PC-3 (cell line): Measurements from ENCODE around the gene DIPK1C. TPM values are rescaled to one million over a fixed set of nuclear protein-coding genes. Genes with fewer than 3 reads are reported as not detected.
A peak's percentile ranks its signal among the peaks of the same experiment; 100 is the strongest.

ENCODE experiments used
- ATAC-seq: fragments of 200-7000 bp; cut with Tn5 transposase; 2 replicates; pipeline ENCODE4 v1.9.1; 2020; ENCODE audit warnings: mild to moderate bottlenecking, moderate library complexity
- BruUV-seq: library from RNA; stranded (reverse); fragments of 400-500 nt; replicated peaks from 2 replicates; lab custom pipeline; 2021; lab: Mats Ljungman, UMichigan
- CTCF ChIA-PET: fragments of 300-600 bp; sonication (Branson Sonifier 250); formaldehyde crosslinking; loops from one replicate; lab custom pipeline; 2022; ENCODE audit warnings: antibody characterized with exemption; lab: Charles Lee
- POLR2A ChIA-PET: fragments of 300-600 bp; sonication (Branson Sonifier 250); formaldehyde crosslinking; loops from one replicate; lab custom pipeline; 2022; ENCODE audit warnings: antibody characterized with exemption; ENCODE audit not compliant: unreplicated experiment; lab: Charles Lee
- DNase-seq: peaks from one replicate; pipeline ENCODE4 v3.0.0-alpha.2; 2015
- H2AFZ ChIP-seq: fragments of 300-600 bp; sonication (generic); 2 replicates; pipeline ENCODE4 v1.6.0; 2016; ENCODE audit warnings: antibody characterized with exemption, low read length
- H3F3A ChIP-seq: fragments of 300-600 bp; sonication (generic); one replicate; pipeline ENCODE4 v1.6.0; 2017; ENCODE audit warnings: antibody characterized with exemption, low read length, control low read depth, mild to moderate bottlenecking; ENCODE audit not compliant: unreplicated experiment
- H3K27ac ChIP-seq: fragments of 300-600 bp; sonication (generic); 2 replicates; pipeline ENCODE4 v1.5.1; 2016; ENCODE audit warnings: mild to moderate bottlenecking, low read length
- H3K27me3 ChIP-seq: fragments of 300-600 bp; sonication (generic); 2 replicates; pipeline ENCODE4 v1.6.1; 2016; ENCODE audit warnings: low read length, mixed read lengths
- H3K36me3 ChIP-seq: fragments of 300-600 bp; sonication (generic); 2 replicates; pipeline ENCODE4 v1.6.1; 2016; ENCODE audit warnings: low read depth, mixed run types, low read length, mixed read lengths
- H3K4me1 ChIP-seq: fragments of 300-600 bp; sonication (generic); 2 replicates; pipeline ENCODE4 v1.5.1; 2016; ENCODE audit warnings: low read length; ENCODE audit not compliant: insufficient read depth
- H3K4me2 ChIP-seq: fragments of 300-600 bp; sonication (generic); 2 replicates; pipeline ENCODE4 v1.6.0; 2016; ENCODE audit warnings: low read length
- H3K4me3 ChIP-seq: fragments of 300-600 bp; sonication (generic); 2 replicates; pipeline ENCODE4 v1.5.1; 2016; ENCODE audit warnings: mild to moderate bottlenecking, low read length, mixed read lengths
- H3K79me2 ChIP-seq: fragments of 300-600 bp; sonication (generic); 2 replicates; pipeline ENCODE4 v1.6.1; 2017; ENCODE audit warnings: low read length, mixed read lengths
- H3K9ac ChIP-seq: fragments of 300-600 bp; sonication (generic); 2 replicates; pipeline ENCODE4 v1.6.0; 2016; ENCODE audit warnings: mild to moderate bottlenecking, low read length
- H3K9me2 ChIP-seq: fragments of 300-600 bp; sonication (generic); replicated peaks from 2 replicates; pipeline ENCODE4 v1.6.1; 2016; ENCODE audit warnings: mixed run types, low read length, mixed read lengths
- H3K9me3 ChIP-seq: fragments of 300-600 bp; sonication (generic); 2 replicates; pipeline ENCODE4 v1.6.1; 2016; ENCODE audit warnings: low read length, mixed read lengths
- H4K20me1 ChIP-seq: fragments of 300-600 bp; sonication (generic); 2 replicates; pipeline ENCODE4 v1.6.1; 2016; ENCODE audit warnings: low read length, mixed read lengths
- EZH2 ChIP-seq: fragments of 300-600 bp; sonication (generic); IDR thresholded peaks from one replicate; pipeline ENCODE4 v1.6.1; 2017; ENCODE audit warnings: antibody characterized with exemption, mild to moderate bottlenecking, low read length; ENCODE audit not compliant: unreplicated experiment
- EZH2phosphoT487 ChIP-seq: fragments of 300-600 bp; sonication (generic); IDR thresholded peaks from 2 replicates; pipeline ENCODE4 v1.6.1; 2018; ENCODE audit warnings: mild to moderate bottlenecking, antibody characterized with exemption, low read length, borderline replicate concordance
- intact Hi-C: fragments of 100-400 bp; cut with micrococcal nuclease; formaldehyde crosslinking; loops from 2 replicates; pipeline ENCODE4 v1.9.0; 2023
- total RNA-seq: library from RNA; depleted of rRNA; stranded (reverse); fragments of >200 nt; gene quantifications from 2 replicates; pipeline ENCODE4 v1.2.3, GENCODE V29; 2014
- TF ChIP-seq, protein P1 (sequence below): fragments of 300-600 bp; sonication (generic); conservative IDR thresholded peaks from 2 replicates; pipeline ENCODE4 v1.5.1; 2017; ENCODE audit warnings: antibody characterized with exemption, low read depth, mild to moderate bottlenecking, low read length

DIPK1C gene
- total RNA-seq, 1 experiment from 2014 or later = not detected

DNA sequence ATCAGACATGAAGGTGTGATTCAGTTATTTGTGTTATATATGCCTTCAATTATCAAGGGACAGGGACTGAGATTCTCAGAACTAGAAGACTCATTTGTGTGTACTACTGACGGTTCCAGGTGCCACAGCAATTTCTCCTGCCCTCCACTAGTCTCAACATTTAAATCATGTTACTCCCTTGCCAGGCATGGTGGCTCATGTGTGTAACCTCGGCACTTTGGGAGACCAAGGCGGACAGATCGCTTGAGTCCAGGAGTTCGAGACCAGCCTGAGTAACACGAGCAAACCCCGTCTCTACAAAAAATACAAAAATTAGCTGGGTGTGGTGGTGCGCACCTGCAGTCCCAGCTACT lies 40.2 kb upstream of the DIPK1C start:
- Histone ChIP-seq H3K9me3 (no peaks in the 10 kb centered on the region), H3K79me2 (peaks cover 39% of the 10 kb centered on the region), H4K20me1 (no peaks in the 10 kb centered on the region), H3K4me1 (peaks cover 34% of the 10 kb centered on the region), H3K27ac (no peak overlapping the region), H3K4me3 (peak overlapping the region; percentile 78), H2AFZ (no peak overlapping the region), H3K27me3 (no peaks in the 10 kb centered on the region), H3K9ac (peak overlapping the region; percentile 96), H3K36me3 (peaks cover 9% of the 10 kb centered on the region; the same call in 1 of the 2 replicates), H3K4me2 (peak overlapping the region; percentile 95), H3K9me2 (no peaks in the 10 kb centered on the region), H3F3A (no peaks in the 10 kb centered on the region)
- no peak for ATAC-seq
- TSS peak; percentile 33 for BruUV-seq
- TF ChIP-seq EZH2 = no peak
- intact Hi-C loops = loop anchor here (5.0 to 10.0 kb wide), 2 partner anchors 62 to 300 kb away; no protein-coding TSS in a partner anchor
- CTCF ChIA-PET = no interaction called here
- no peak for DNase-seq
- POLR2A ChIA-PET = no interaction called here

DNA sequence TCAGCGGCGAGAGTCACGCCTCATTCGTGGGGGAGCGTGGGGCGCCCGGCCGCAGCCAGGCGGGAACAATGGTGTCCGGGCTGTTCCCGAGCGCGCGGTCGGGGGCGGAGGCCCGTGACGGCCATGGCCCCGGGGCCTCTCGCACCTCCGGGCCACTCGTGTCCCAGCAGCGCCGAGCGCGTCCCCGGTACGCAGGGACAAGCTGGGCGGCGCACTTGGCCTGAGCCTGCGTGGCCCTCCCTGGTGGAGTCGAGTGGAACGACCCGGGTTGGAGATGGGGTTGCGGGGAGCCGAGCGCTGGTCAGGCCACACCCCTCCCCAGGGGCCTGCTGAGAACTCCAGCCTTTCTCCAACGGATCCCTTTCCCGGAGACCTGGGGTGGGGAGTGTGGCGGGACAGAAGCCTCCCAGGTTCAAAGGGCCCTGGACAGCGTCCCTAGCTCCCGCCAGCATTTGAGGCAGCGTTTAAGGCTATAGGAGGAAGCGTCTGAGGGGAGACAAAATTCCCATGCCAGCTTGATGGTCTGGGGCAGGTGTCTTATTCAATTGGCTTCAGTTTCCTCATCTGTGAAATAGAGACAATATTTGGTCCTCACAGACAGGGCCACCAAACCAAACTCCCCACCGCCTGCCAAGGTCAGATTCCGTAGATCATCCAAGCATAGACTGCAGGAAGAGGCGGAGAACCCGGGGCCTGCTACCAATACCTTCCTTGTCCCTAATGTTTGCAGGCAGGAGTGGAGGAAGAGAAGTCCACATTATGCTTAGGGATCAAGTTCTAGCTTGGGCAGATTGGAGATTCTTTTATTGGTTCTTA lies 39.6 kb upstream of the DIPK1C start:
- no peaks in the 10 kb centered on the region for H3K9me2 ChIP-seq
- peak overlapping the region; percentile 96 for H3K9ac ChIP-seq
- peaks cover 5% of the 10 kb centered on the region; the same call in 1 of the 2 replicates for H3K36me3 ChIP-seq
- DNase-seq = peak; percentile 39
- BruUV-seq = no TSS peak
- intact Hi-C loops = loop anchor here (5.0 to 10.0 kb wide), 2 partner anchors 62 to 299 kb away; no protein-coding TSS in a partner anchor
- no peaks in the 10 kb centered on the region for H4K20me1 ChIP-seq
- H2AFZ ChIP-seq = peak overlapping the region; percentile 89
- H3K27ac ChIP-seq = peak overlapping the region; percentile 62
- peaks cover 34% of the 10 kb centered on the region for H3K4me1 ChIP-seq
- peak; percentile 53 for ATAC-seq
- ChIA-PET POLR2A (no interaction called here), CTCF (interaction anchor here (1.0 to 1.8 kb wide), 4 partner anchors 16 to 154 kb away, joined by 4 to 7 read pairs (median 6); no protein-coding TSS in a partner anchor)
- peak overlapping the region; percentile 78 for H3K4me3 ChIP-seq
- no peaks in the 10 kb centered on the region for H3K9me3 ChIP-seq
- H3F3A ChIP-seq = no peaks in the 10 kb centered on the region
- H3K27me3 ChIP-seq = no peaks in the 10 kb centered on the region
- peak overlapping the region; percentile 95 for H3K4me2 ChIP-seq
- H3K79me2 ChIP-seq = peaks cover 39% of the 10 kb centered on the region
- TF ChIP-seq, protein P1, sequence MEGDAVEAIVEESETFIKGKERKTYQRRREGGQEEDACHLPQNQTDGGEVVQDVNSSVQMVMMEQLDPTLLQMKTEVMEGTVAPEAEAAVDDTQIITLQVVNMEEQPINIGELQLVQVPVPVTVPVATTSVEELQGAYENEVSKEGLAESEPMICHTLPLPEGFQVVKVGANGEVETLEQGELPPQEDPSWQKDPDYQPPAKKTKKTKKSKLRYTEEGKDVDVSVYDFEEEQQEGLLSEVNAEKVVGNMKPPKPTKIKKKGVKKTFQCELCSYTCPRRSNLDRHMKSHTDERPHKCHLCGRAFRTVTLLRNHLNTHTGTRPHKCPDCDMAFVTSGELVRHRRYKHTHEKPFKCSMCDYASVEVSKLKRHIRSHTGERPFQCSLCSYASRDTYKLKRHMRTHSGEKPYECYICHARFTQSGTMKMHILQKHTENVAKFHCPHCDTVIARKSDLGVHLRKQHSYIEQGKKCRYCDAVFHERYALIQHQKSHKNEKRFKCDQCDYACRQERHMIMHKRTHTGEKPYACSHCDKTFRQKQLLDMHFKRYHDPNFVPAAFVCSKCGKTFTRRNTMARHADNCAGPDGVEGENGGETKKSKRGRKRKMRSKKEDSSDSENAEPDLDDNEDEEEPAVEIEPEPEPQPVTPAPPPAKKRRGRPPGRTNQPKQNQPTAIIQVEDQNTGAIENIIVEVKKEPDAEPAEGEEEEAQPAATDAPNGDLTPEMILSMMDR = no peak
- TF ChIP-seq EZH2phosphoT487 (no peak), EZH2 (no peak)

DNA sequence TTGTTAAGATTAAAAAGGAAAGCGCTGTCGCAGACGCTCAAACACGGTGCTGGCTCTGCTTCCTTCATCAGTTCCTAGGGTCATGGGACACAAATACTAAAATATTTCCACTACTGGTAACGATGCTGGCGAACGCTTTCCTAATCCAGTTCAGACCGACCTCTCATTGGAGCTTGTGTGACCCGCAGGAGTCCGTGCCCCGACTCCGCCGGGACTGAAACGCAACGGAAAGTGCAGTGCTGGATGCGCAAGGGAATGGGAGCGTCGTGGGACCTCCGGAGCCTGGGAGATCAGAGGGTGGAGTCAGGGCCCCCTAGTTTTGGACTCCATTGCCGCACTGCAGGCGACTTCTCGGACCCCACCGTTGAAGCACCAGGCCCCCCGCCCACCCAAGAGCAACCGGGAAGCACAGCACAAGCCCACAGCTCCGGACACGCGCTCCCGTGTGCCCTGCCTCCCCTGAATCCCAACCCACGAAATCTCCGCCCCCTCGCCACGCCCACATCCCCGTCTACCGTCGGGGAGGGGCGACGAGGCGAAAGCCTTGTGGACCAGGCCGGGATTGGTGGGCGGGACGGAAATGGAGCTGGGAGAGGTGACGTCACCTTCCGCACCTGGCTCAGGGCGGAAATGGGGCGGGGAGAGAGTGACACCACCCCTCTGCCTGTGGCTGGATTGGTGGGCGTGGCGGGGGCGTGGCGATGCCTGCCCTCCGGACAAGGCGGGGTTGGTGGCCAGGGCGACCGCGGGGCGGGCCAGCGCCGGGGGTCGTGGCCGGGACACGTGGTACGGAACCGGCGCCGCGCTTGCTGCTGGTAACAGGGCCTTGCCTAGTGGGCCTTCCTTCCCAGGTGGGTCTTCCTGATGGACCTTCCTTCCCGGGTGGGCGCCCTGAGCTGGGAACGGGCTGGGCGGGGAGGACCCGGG lies 38.7 kb upstream of the DIPK1C start, which contains the start of gene CNDP2:
Gene CNDP2 (plus strand): TSS at position 783 of the 927 bp plus-strand sequence. CDS start 3,611 bp downstream, outside the sequence.
- H3K27ac ChIP-seq = peak within 1 kb of the TSS; percentile 62
- no peaks in the 10 kb centered on the region for H4K20me1 ChIP-seq
- ChIA-PET CTCF (interaction anchor here (0.6 to 1.8 kb wide), 6 partner anchors 17 to 416 kb away, joined by 3 to 7 read pairs (median 5); no protein-coding TSS in a partner anchor), POLR2A (interaction anchor here (0.7 kb wide), 1 partner anchor 33 kb away, joined by 3 read pairs; no protein-coding TSS in a partner anchor)
- no peaks in the 10 kb centered on the region for H3K27me3 ChIP-seq
- H3K79me2 ChIP-seq = peaks cover 39% of the 10 kb centered on the region
- intact Hi-C loops = loop anchor here (5.0 to 10.0 kb wide), 2 partner anchors 61 to 299 kb away; no protein-coding TSS in a partner anchor
- DNase-seq = peak; percentile 99
- TF ChIP-seq EZH2phosphoT487 (no peak), EZH2 (no peak)
- TF ChIP-seq, protein P1 = no peak
- peak within 1 kb of the TSS; percentile 95 for H3K4me2 ChIP-seq
- H2AFZ ChIP-seq = peak within 1 kb of the TSS; percentile 89
- BruUV-seq = TSS peak; percentile 88
- H3K9me3 ChIP-seq = no peaks in the 10 kb centered on the region
- no peaks in the 10 kb centered on the region for H3K9me2 ChIP-seq
- H3K4me1 ChIP-seq = peaks cover 34% of the 10 kb centered on the region
- peak within 1 kb of the TSS; percentile 78 for H3K4me3 ChIP-seq
- H3K36me3 ChIP-seq = no peaks in the 10 kb centered on the region
- peak; percentile 72 for ATAC-seq
- H3K9ac ChIP-seq = peak within 1 kb of the TSS; percentile 96
- H3F3A ChIP-seq = no peaks in the 10 kb centered on the region
